ENCODE data around the gene TOMM20L.
"Not testable (repeated sequence)": the region's sequence is repeated elsewhere in the genome, so short reads cannot be mapped to it uniquely, and the experiment has no call there.

TOMM20L gene

DNA sequence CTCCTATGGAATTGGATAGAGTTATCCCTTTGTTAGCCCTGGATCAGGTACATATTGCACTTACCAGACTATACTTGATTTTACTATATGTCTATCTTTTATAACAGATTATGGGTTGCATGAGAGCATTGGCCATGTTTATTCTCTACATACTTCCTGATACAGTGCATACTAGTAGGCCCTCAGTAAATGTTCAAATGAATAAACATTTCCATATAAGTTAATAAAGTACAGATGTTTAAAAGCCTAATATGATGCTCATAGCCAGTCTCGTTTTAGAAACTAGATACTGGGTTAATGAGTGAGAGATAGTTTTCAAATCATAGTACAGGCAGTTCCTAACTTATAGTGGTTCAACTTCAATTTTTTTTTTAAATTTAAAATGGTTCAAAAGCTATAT, 39.5 kb upstream of the TOMM20L start:
- Histone ChIP-seq H4K20me1 (ENCODE audit: insufficient read depth, low read length, poor library complexity, severe bottlenecking) (no peaks in the 10 kb centered on the region), H3K9me3 (ENCODE audit: insufficient read depth, low read depth, low read length) (no peaks in the 10 kb centered on the region), H3K27me3 (ENCODE audit: insufficient read depth, low read length, poor library complexity, severe bottlenecking) (no peaks in the 10 kb centered on the region), H2AFZ (ENCODE audit: low read length) (no peak overlapping the region), H3K4me3 (ENCODE audit: low read length, poor library complexity, severe bottlenecking) (no peak overlapping the region), H3F3A (ENCODE audit: low read depth) (no peaks in the 10 kb centered on the region), H3K36me3 (ENCODE audit: insufficient read depth, low read length) (peaks cover 78% of the 10 kb centered on the region), H3K79me2 (ENCODE audit: insufficient read depth, low read length) (no peaks in the 10 kb centered on the region), H3K9me2 (replicated peaks; ENCODE audit: low read depth, low read length) (no peaks in the 10 kb centered on the region), H3K9ac (ENCODE audit: low read depth, low read length, poor library complexity, severe bottlenecking) (no peak overlapping the region), H3K4me1 (ENCODE audit: insufficient read depth, low read length, poor library complexity, severe bottlenecking) (no peaks in the 10 kb centered on the region), H3K4me2 (ENCODE audit: low read depth, low read length, poor library complexity, severe bottlenecking) (no peak overlapping the region)
- no peak for TF ChIP-seq EZH2phosphoT487 (IDR thresholded peaks at IDR 0.05; ENCODE audit: borderline replicate concordance)
- TF ChIP-seq, protein P1, sequence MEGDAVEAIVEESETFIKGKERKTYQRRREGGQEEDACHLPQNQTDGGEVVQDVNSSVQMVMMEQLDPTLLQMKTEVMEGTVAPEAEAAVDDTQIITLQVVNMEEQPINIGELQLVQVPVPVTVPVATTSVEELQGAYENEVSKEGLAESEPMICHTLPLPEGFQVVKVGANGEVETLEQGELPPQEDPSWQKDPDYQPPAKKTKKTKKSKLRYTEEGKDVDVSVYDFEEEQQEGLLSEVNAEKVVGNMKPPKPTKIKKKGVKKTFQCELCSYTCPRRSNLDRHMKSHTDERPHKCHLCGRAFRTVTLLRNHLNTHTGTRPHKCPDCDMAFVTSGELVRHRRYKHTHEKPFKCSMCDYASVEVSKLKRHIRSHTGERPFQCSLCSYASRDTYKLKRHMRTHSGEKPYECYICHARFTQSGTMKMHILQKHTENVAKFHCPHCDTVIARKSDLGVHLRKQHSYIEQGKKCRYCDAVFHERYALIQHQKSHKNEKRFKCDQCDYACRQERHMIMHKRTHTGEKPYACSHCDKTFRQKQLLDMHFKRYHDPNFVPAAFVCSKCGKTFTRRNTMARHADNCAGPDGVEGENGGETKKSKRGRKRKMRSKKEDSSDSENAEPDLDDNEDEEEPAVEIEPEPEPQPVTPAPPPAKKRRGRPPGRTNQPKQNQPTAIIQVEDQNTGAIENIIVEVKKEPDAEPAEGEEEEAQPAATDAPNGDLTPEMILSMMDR (conservative IDR thresholded peaks at IDR 0.05; ENCODE audit: low read length), result no peak

DNA sequence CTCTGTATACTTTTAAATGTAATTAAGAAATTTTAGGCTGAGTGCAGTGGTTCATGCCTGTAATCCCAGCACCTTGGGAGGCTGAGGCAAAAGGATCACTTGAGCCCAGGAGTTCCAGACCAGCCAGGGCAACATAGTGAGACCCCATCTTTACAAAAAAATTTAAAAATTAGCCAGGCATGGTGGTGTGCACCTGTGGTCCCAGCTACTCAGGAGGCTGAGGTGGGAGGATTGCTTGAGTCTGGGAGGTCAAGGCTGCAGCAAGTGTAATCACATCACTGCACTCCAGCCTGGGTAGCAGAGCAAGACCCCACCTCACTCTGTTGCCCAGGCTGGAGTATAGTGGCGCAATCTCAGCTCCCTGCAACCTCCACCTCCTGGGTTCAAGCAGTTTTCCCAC, 33.5 kb upstream of the TOMM20L start:
- not testable (repeated sequence) for H3K4me2 ChIP-seq (ENCODE audit: low read depth, low read length, poor library complexity, severe bottlenecking); H3F3A ChIP-seq (ENCODE audit: low read depth); H3K27me3 ChIP-seq (ENCODE audit: insufficient read depth, low read length, poor library complexity, severe bottlenecking); H3K79me2 ChIP-seq (ENCODE audit: insufficient read depth, low read length); H3K9me2 ChIP-seq (replicated peaks; ENCODE audit: low read depth, low read length); H4K20me1 ChIP-seq (ENCODE audit: insufficient read depth, low read length, poor library complexity, severe bottlenecking); H3K4me1 ChIP-seq (ENCODE audit: insufficient read depth, low read length, poor library complexity, severe bottlenecking); H3K9me3 ChIP-seq (ENCODE audit: insufficient read depth, low read depth, low read length); H3K9ac ChIP-seq (ENCODE audit: low read depth, low read length, poor library complexity, severe bottlenecking); H3K4me3 ChIP-seq (ENCODE audit: low read length, poor library complexity, severe bottlenecking); H2AFZ ChIP-seq (ENCODE audit: low read length)
- peaks cover 73% of the 10 kb centered on the region; the same call in 1 of the 2 replicates for H3K36me3 ChIP-seq (ENCODE audit: insufficient read depth, low read length)

DNA sequence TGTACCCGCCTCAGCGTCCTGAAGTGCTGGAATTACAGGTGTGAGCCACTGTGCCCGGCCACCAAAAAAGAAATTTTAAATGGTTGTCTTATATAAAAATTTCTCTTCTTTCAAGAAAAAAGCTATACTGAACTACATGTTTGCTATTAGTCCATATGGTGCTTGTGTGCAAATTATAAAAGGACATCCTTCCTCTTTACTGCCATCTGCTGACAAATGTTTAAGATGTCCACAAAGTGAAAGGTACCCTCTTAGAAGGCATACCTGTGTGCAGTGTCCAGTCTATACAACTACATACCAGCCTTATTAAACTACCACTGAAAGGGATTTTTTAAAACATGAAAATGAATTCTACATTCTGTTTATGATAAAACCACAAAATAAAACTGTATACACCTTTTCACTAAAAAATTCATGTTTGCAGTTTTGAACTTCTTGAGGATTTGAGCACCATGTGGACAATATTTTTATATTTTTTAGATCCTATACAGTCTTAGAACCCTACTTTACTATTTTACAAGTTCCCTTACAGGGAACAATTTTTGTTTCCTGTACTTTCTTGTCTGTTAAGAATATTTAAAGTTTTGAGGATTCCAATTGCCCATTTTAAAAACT, 32.8 kb upstream of the TOMM20L start:
- no peaks in the 10 kb centered on the region for H3K79me2 ChIP-seq (ENCODE audit: insufficient read depth, low read length)
- no peaks in the 10 kb centered on the region for H4K20me1 ChIP-seq (ENCODE audit: insufficient read depth, low read length, poor library complexity, severe bottlenecking)
- TF ChIP-seq, protein P1 (conservative IDR thresholded peaks at IDR 0.05; ENCODE audit: low read length), result peak; percentile 63
- no peak for TF ChIP-seq EZH2phosphoT487 (IDR thresholded peaks at IDR 0.05; ENCODE audit: borderline replicate concordance)
- no peaks in the 10 kb centered on the region for H3K27me3 ChIP-seq (ENCODE audit: insufficient read depth, low read length, poor library complexity, severe bottlenecking)
- no peaks in the 10 kb centered on the region for H3K9me3 ChIP-seq (ENCODE audit: insufficient read depth, low read depth, low read length)
- H3K4me1 ChIP-seq (ENCODE audit: insufficient read depth, low read length, poor library complexity, severe bottlenecking), result no peaks in the 10 kb centered on the region
- no peak overlapping the region for H2AFZ ChIP-seq (ENCODE audit: low read length)
- H3F3A ChIP-seq (ENCODE audit: low read depth), result no peaks in the 10 kb centered on the region
- H3K9me2 ChIP-seq (replicated peaks; ENCODE audit: low read depth, low read length), result no peaks in the 10 kb centered on the region
- H3K36me3 ChIP-seq (ENCODE audit: insufficient read depth, low read length), result peaks cover 77% of the 10 kb centered on the region; the same call in 1 of the 2 replicates
- H3K9ac ChIP-seq (ENCODE audit: low read depth, low read length, poor library complexity, severe bottlenecking), result no peak overlapping the region
- H3K4me3 ChIP-seq (ENCODE audit: low read length, poor library complexity, severe bottlenecking), result no peak overlapping the region
- no peak overlapping the region for H3K4me2 ChIP-seq (ENCODE audit: low read depth, low read length, poor library complexity, severe bottlenecking)

DNA sequence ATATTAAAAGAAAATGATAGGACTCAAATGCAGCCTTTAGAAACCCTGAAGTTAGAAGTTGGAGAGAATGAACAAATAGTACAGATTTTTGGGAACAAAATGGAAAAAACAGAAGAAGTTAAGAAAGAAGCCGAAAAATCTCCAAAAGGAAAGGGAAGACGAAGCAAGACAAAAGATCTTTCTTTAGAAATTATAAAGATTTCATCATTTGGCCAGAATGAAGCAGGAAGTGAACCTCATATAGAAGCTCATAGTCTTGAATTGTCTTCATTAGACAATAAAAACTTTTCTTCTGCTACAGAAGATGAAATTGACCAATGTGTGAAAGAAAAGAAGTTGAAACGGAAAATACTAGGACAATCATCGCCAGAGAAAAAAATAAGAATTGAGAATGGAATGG, 31.4 kb upstream of the TOMM20L start:
- Histone ChIP-seq H4K20me1 (ENCODE audit: insufficient read depth, low read length, poor library complexity, severe bottlenecking) (no peaks in the 10 kb centered on the region), H3K9me2 (replicated peaks; ENCODE audit: low read depth, low read length) (no peaks in the 10 kb centered on the region), H3K4me3 (ENCODE audit: low read length, poor library complexity, severe bottlenecking) (no peak overlapping the region), H3F3A (ENCODE audit: low read depth) (no peaks in the 10 kb centered on the region), H2AFZ (ENCODE audit: low read length) (no peak overlapping the region), H3K4me2 (ENCODE audit: low read depth, low read length, poor library complexity, severe bottlenecking) (no peak overlapping the region), H3K4me1 (ENCODE audit: insufficient read depth, low read length, poor library complexity, severe bottlenecking) (no peaks in the 10 kb centered on the region), H3K79me2 (ENCODE audit: insufficient read depth, low read length) (no peaks in the 10 kb centered on the region), H3K9ac (ENCODE audit: low read depth, low read length, poor library complexity, severe bottlenecking) (no peak overlapping the region), H3K9me3 (ENCODE audit: insufficient read depth, low read depth, low read length) (no peaks in the 10 kb centered on the region), H3K27me3 (ENCODE audit: insufficient read depth, low read length, poor library complexity, severe bottlenecking) (no peaks in the 10 kb centered on the region), H3K36me3 (ENCODE audit: insufficient read depth, low read length) (peaks cover 76% of the 10 kb centered on the region; the same call in 1 of the 2 replicates)
- no peak for TF ChIP-seq EZH2phosphoT487 (IDR thresholded peaks at IDR 0.05; ENCODE audit: borderline replicate concordance)
- TF ChIP-seq, protein P1 (conservative IDR thresholded peaks at IDR 0.05; ENCODE audit: low read length), result no peak
